Trophoblast cell (in vitro differentiated cells and primary cell): ENCODE data around the gene ANKS6.
A peak's percentile ranks its signal among the peaks of the same experiment; 100 is the strongest.

Source experiments
- DNase-seq, 2 donors: peaks; one replicate each; pipeline ENCODE4 v3.0.0-alpha.2; 2016
- H2AFZ ChIP-seq: 2 replicates; pipeline ENCODE4 v1.6.1; 2013; ENCODE audit warnings: low read length, moderate library complexity, mild to moderate bottlenecking; ENCODE audit not compliant: insufficient read depth, poor library complexity
- H2AK5ac ChIP-seq: 2 replicates; pipeline ENCODE4 v1.6.1; 2013; ENCODE audit warnings: mild to moderate bottlenecking, low read length
- H2BK120ac ChIP-seq: 2 replicates; pipeline ENCODE4 v1.6.1; 2013; ENCODE audit warnings: low read length, mild to moderate bottlenecking, moderate library complexity; ENCODE audit not compliant: insufficient read depth, poor library complexity
- H2BK12ac ChIP-seq: 2 replicates; pipeline ENCODE4 v1.6.1; 2013; ENCODE audit warnings: mild to moderate bottlenecking, low read length, moderate library complexity
- H2BK5ac ChIP-seq: 2 replicates; pipeline ENCODE4 v1.6.1; 2013; ENCODE audit warnings: low read length, low read depth, moderate library complexity, mild to moderate bottlenecking; ENCODE audit not compliant: poor library complexity
- H3K14ac ChIP-seq: 2 replicates; pipeline ENCODE4 v1.6.1; 2013; ENCODE audit warnings: mild to moderate bottlenecking, low read length
- H3K18ac ChIP-seq: 2 replicates; pipeline ENCODE4 v1.6.1; 2013; ENCODE audit warnings: mild to moderate bottlenecking, low read length
- H3K23ac ChIP-seq: 2 replicates; pipeline ENCODE4 v1.6.1; 2013; ENCODE audit warnings: low read length
- H3K27ac ChIP-seq: 2 replicates; pipeline ENCODE4 v1.5.1; 2013; ENCODE audit warnings: low read depth, mild to moderate bottlenecking, inconsistent platforms, low read length, moderate library complexity
- H3K27me3 ChIP-seq: 2 replicates; pipeline ENCODE4 v1.6.1; 2013; ENCODE audit warnings: inconsistent platforms, mild to moderate bottlenecking, low read length, moderate library complexity; ENCODE audit not compliant: insufficient read depth
- H3K36me3 ChIP-seq, 2 experiments: 1 replicate in 1 of 2; 2 replicates in 1 of 2; pipeline ENCODE4 v1.6.1; 2013; ENCODE audit warnings: low read length in 2 of 2, mild to moderate bottlenecking in 2 of 2, moderate library complexity in 1 of 2; ENCODE audit not compliant: insufficient read depth in 2 of 2, control insufficient read depth in 1 of 2
- H3K4ac ChIP-seq: 2 replicates; pipeline ENCODE4 v1.6.1; 2013; ENCODE audit warnings: low read depth, mild to moderate bottlenecking, low read length, moderate library complexity
- H3K4me1 ChIP-seq, 2 experiments: 1 replicate in 1 of 2; 2 replicates in 1 of 2; pipeline ENCODE4 v1.6.1; 2013; ENCODE audit warnings: low read length in 2 of 2, mild to moderate bottlenecking in 2 of 2, moderate library complexity in 1 of 2; ENCODE audit not compliant: insufficient read depth in 2 of 2, control insufficient read depth in 1 of 2
- H3K4me2 ChIP-seq: 2 replicates; pipeline ENCODE4 v1.6.1; 2013; ENCODE audit warnings: inconsistent platforms, mild to moderate bottlenecking, low read length, moderate library complexity
- H3K4me3 ChIP-seq: 2 replicates; pipeline ENCODE4 v1.5.1; 2013; ENCODE audit warnings: mild to moderate bottlenecking, low read depth, low read length, inconsistent platforms
- H3K79me1 ChIP-seq: one replicate; pipeline ENCODE4 v1.6.1; 2013; ENCODE audit warnings: low read length
- H3K79me2 ChIP-seq: 2 replicates; pipeline ENCODE4 v1.6.1; 2013; ENCODE audit warnings: low read length, mild to moderate bottlenecking; ENCODE audit not compliant: control insufficient read depth, insufficient read depth, poor library complexity
- H3K9ac ChIP-seq: 2 replicates; pipeline ENCODE4 v1.6.1; 2013; ENCODE audit warnings: mild to moderate bottlenecking, low read length
- H3K9me3 ChIP-seq: 2 replicates; pipeline ENCODE4 v1.6.1; 2013; ENCODE audit warnings: low read depth, mild to moderate bottlenecking, control low read depth, inconsistent platforms, low read length; ENCODE audit not compliant: insufficient read depth
- H4K12ac ChIP-seq: 2 replicates; pipeline ENCODE4 v1.6.1; 2013; ENCODE audit warnings: low read depth, mild to moderate bottlenecking, low read length, moderate library complexity
- H4K8ac ChIP-seq: 2 replicates; pipeline ENCODE4 v1.6.1; 2013; ENCODE audit warnings: low read depth, mild to moderate bottlenecking, low read length, moderate library complexity
- H4K91ac ChIP-seq: one replicate; pipeline ENCODE4 v1.6.1; 2013; ENCODE audit warnings: low read depth, mild to moderate bottlenecking, low read length, moderate library complexity
- WGBS: extraction: QIAGEN DNeasy Blood & Tissue Kit; methylation state at CpG from one replicate; pipeline ENCODE4 v1.1.7; 2013; ENCODE audit warnings: missing lambda C conversion rate; ENCODE audit not compliant: insufficient read length, insufficient coverage; ENCODE audit errors: extremely low coverage; 5-methylcytosine and 5-hydroxymethylcytosine counted together

Gene ANKS6

DNA sequence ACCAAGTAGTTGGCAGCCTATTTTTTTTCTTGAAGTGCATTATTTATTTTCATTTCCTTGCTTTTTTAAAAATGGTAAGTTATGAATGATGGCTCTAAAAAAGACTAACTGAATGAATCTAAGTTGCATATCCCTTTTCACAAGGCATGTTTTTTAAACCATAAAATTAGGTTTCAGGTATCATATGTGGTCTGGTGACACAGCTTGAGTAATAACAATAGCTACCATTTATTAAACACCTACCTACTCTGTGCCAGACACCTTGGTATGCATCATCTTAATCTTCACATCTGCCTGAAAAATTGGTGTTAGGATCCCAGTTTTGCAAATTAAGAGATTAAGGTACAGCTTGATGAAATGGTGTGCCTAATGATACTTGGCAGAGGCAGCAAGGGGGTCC is 83.4 kb downstream of the ANKS6 start:
- Histone ChIP-seq H2AK5ac (no peak overlapping the region), H3K14ac (no peak overlapping the region), H4K8ac (no peak overlapping the region), H3K23ac (no peak overlapping the region), H3K9ac (no peak overlapping the region), H3K18ac (no peak overlapping the region), H2BK5ac (no peak overlapping the region), H3K4me3 (no peak overlapping the region), H4K91ac (no peak overlapping the region), H3K79me2 (no peaks in the 10 kb centered on the region), H3K27me3 (peaks cover 24% of the 10 kb centered on the region), H4K12ac (no peak overlapping the region), H2BK120ac (no peak overlapping the region), H3K4me2 (no peak overlapping the region), H3K36me3 (no peaks in the 10 kb centered on the region), H2BK12ac (no peak overlapping the region), H2AFZ (no peak overlapping the region), H3K79me1 (no peaks in the 10 kb centered on the region), H3K27ac (no peak overlapping the region), H3K4ac (no peak overlapping the region), H3K4me1 (peaks cover 6% of the 10 kb centered on the region in 2 experiments), H3K9me3 (peaks cover 5% of the 10 kb centered on the region)
- no peak for DNase-seq

DNA sequence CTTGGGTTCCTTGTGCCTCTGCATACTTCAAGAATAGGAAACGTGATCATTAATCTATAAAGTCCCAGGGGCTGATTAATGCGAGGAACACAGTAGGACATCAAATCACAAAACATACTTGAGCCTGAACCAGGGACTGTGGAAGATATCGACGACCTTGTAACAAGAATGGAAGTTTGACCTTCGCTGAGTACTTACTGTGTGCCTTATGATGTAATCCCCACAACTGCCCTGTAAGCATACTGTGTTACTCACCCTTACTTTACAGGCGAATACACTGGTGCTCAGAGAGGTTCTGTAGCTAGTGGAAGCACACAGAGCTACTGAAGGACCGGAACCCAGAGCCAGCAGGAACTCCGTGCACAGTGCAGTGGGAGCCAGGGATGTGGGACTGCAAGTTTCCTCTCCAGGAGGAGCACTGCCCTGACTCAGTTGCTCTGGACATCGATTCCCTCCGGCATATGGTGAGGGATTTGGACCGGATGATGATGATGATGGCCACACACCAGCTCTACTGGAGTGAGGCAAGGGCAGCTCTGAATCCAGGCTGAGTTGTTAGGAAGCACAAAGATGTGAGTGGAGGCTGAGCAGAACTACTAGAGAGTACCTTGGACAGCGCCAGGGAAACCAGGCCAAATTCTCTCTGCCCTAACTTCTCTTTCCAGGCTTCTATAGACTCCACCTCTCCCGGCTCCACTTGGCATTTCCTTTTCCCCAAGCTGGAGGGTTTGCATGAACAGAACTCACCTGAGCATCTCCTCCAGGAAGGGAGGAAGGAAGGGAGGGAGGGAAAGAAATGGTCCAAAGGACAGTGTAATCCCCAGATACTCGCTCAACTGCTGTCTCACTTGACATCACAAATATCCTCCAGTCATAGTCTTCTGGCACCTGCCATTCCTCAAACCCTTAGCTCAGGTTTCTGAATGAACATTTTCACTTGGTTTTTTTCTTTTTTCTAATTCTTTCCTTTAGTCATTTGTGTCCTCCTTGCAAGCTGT is 86.1 kb downstream of the ANKS6 start:
- no CpG with 5 or more reads among the region's 14 CpGs for WGBS
- Histone ChIP-seq H3K79me2 (no peaks in the 10 kb centered on the region), H3K4me1 (peaks cover 11 to 13% of the 10 kb centered on the region in 2 experiments), H2AFZ (no peak overlapping the region), H2AK5ac (no peak overlapping the region), H2BK120ac (no peak overlapping the region), H3K79me1 (no peaks in the 10 kb centered on the region), H2BK12ac (no peak overlapping the region), H3K18ac (no peak overlapping the region), H2BK5ac (no peak overlapping the region), H3K36me3 (no peaks in the 10 kb centered on the region), H4K8ac (no peak overlapping the region), H3K4me3 (no peak overlapping the region), H3K4me2 (no peak overlapping the region), H3K4ac (no peak overlapping the region), H3K9me3 (peaks cover 7% of the 10 kb centered on the region), H3K27me3 (peaks cover 35% of the 10 kb centered on the region), H3K23ac (no peak overlapping the region), H3K27ac (no peak overlapping the region), H4K12ac (no peak overlapping the region), H4K91ac (no peak overlapping the region), H3K14ac (no peak overlapping the region), H3K9ac (no peak overlapping the region)
- peak in 1 of 2 donors; percentile 58 for DNase-seq

DNA sequence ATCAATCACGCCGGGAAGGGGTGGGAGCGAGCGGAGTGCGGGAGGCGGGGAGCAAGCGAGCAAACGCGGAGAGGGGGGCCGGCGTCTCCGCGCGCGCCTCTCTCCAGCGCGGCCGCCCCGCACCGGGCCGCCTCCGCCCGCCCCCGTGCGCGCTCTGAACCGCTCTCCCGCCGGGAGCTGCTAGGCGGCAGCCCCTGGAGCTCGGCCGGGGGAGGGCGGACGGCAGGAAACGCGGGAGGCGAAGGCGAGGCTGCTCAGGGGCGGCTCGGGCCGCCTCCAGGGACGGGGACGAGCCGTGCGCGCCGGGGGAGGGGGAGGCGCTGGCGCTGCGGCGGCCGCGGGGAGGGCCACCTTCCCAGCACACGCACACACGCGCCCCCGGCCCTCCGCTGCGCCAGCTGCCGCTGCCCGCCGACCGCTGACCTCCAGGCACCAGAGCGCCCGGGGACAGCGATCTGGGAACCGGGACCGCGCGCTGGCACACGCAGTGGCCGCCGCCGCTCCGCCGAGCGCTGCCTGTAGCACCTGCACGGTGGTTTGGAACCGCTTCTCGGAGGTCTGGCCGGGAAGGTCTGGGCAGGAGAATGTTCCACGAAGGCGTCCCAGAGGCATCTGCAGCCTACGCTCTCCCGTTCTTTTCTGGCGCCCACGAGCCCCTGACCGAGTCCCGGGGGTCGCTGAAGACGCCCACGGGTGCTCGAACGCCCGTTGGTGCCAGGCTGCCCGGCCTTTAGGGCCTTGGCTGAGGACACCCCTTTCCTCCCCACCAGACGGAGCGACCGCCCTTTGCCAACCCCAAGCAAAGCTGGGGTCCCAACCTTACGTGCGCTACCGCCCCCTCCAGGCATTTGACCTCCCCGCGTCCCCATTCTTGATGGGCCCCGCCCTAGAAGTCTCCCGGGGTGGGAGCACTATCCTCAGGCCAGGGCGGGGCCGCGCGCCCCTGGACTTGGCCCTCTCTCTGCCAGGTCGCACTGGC is 87.1 kb downstream of the ANKS6 start, which contains the start of gene GABBR2:
TSS of gene GABBR2 (minus strand) at position 3 of the 979 bp plus-strand sequence. CDS start 198 bp downstream, outside the sequence.
- Histone ChIP-seq H4K91ac (no peak within 1 kb of the TSS), H3K4me2 (peak within 1 kb of the TSS; percentile 90), H2AFZ (no peak within 1 kb of the TSS), H4K8ac (no peak within 1 kb of the TSS), H3K18ac (no peak within 1 kb of the TSS), H2BK12ac (no peak within 1 kb of the TSS), H3K27ac (no peak within 1 kb of the TSS), H3K9me3 (peaks cover 7% of the 10 kb centered on the region), H3K4me1 (peaks cover 11 to 13% of the 10 kb centered on the region in 2 experiments), H3K14ac (no peak within 1 kb of the TSS), H3K27me3 (peaks cover 35% of the 10 kb centered on the region), H3K9ac (no peak within 1 kb of the TSS), H2AK5ac (no peak within 1 kb of the TSS), H3K79me2 (no peaks in the 10 kb centered on the region), H2BK5ac (no peak within 1 kb of the TSS), H3K4me3 (peak within 1 kb of the TSS; percentile 55), H2BK120ac (no peak within 1 kb of the TSS), H4K12ac (no peak within 1 kb of the TSS), H3K4ac (no peak within 1 kb of the TSS), H3K79me1 (no peaks in the 10 kb centered on the region), H3K23ac (no peak within 1 kb of the TSS), H3K36me3 (no peaks in the 10 kb centered on the region)
- no CpG with 5 or more reads among the region's 111 CpGs for WGBS
- no peak for DNase-seq
